NCI-H2196 (cell line): ENCODE results near the gene DNM3.
"Not testable (repeated sequence)": the region's sequence is repeated elsewhere in the genome, so short reads cannot be mapped to it uniquely, and the experiment has no call there.

Experiments used
- DNase-seq: peaks from one replicate; lab custom pipeline; 2025; ENCODE audit not compliant: unreplicated experiment; lab: John Stamatoyannopoulos, UW

Gene DNM3

DNA sequence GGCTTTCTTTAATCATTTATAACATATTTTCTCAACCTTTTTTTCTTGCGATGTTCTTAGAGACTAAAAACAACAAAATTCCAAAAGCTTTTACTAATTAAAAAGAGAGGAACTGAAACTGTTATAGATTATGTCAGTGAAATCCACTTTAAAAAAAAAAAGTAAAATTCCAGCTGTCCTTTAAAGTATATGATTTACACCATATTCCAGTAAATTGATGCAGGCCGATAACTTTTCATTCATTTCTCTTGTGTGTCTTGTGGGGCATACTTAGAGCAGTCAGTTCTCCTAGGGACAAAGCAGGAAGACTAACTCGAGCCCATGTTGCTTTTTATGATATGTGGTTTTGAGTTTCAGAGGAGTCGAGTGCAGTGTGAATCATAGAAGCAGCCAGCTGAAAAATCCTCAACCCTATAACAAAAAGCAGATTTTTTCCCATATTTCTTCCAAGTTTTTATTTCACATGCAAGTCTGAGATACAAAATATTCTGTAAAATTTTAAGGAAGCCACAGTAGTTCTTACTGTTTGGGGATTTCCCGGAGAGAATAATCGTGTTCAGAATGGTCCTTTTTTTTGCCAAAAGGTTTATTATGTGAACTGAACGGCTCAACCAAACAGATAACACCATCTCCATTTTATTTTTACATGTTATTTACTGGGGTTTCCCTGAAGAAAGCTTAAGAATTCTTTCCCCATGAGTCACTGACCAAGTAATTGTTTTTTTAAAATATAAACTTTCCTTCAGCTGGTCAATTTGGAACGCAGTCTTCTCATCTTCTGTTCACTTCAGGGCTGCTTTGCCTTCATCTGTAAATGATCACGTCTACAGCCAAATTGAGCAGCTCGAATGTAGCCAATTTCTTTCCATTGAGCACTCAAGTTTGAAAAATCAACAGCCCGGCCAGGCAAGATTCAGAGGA, 502.2 kb downstream of the DNM3 start:
- DNase-seq, result no peak

DNA sequence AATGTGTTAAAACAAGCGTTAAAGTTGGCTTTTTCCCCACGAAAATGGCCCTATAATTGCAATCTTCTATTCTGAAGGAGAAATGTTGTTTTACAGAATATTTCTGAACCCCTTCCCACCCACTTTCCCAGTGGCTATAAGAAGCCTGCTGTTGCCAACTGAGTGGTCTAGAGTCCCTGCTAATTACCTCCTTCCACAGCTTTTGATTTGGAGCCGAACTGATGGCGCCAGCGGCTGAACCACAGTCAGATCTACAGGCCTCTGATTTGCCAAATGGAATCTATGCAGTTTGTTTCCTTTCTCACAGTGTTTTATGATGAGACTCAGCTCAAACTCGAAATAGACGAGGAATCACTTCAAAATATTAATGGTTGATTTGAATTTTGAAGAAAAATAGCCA, 503.1 kb downstream of the DNM3 start:
- no peak for DNase-seq

DNA sequence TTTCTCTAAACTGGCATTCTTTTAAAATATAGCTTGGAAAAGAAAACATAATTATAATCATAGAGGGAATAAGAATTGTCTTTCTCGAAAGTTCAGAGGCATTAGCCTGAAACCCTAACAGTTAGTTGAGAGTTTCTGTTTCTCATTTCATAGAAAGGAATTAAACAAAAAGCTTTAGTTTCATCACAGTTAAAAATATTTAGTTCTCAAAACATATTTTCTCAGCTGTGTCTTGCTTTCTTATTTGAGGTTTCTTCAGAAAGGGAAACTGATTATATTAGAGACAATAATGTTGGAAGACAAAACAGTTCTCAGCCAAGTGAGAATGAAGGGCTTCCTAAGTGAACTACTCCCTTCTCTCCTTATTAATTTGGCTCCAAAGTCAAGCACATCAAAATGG, 503.8 kb downstream of the DNM3 start:
- no peak for DNase-seq

DNA sequence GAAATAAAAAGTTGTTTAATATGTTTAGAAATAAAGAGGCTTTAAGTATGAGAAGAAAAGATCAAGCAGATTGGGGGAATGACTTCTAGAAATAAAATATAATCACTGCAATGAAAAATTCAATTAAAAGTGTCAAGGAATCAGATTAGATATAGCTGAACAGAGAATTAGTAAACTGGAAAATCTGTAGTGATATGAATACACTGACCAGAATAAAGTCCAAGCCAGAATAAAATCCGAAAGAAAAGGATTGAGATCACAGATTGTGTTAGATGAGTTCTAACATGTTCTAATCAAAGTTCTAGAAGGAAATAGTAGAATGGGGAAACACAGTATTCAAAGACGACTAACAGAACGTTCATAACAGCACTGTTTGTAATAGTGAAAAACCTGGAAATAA, 506.1 kb downstream of the DNM3 start:
- no peak for DNase-seq

DNA sequence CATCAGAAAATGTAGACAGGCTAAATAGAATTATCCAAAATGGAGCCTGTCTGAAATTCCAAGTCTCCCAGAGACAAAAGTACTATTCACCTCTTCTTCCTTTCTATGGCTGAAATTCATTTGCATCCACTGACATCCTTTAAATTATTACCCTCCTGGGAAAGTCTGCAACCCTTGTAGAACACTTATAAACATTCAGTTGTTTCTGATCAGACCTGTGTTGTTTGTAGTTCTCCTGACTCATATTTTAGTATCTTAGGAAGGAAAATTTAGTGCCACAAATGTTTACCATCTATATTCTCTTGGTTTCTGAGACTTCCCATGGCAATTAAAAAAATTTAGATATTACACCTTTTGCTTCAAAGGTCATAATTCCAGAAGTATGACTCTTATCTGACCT, 509.6 kb downstream of the DNM3 start:
- DNase-seq, result no peak

DNA sequence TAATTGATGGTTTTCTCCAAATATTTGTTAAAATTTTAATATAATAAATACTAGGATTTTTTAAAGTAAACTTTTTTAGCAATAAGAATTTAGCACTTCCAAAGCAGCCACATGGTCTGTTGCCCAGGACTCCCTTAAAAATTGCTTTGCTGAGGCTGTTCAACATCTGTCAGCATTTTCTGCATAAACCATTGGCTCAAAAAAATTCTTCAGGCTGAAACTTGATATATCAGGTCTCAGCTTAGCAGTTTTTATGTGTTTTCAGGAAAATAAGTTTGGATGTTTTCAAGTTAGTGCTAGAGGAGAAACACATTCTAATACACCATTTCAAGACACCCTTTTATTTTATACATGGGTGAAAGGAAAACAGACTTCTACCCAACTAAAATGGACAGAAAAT, 510.0 kb downstream of the DNM3 start:
- DNase-seq, result no peak

DNA sequence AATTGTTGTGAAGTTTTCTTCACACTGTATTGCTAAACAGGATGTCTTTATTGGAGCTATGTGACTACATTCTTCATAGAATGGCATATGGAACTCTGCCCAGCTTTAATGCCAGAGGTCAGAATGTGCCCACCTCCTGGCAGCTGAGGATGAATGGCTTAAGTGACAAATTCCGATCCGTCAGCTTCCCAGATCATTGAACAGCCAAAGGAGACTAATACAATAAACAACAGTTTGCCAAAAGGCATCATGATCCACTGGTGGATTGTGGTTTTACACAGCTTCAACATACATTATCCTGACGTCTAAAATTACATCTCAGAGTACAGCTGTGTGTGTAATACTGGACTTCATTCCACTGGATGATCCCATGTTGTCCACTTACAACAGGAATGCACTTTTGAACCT, 510.5 kb downstream of the DNM3 start:
- no peak for DNase-seq

DNA sequence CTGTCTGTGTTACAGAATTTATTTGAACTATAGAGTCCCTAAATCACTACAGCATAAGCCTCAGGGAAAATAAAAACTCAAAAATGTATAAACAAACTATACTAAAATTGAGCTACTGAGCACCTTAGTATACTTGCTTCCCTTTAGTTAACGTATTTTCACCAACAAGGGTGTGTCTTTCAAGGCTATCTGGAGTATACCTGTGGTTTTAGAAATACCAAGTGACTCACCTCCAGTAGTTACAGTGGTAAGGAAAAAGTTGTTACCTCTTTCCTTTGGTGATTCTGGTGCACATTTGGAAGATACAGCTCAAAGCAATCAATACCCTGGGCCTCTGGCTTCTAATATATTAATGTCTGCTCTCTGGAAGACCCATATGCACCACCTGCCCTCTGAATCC, 511.1 kb downstream of the DNM3 start:
- DNase-seq, result no peak

DNA sequence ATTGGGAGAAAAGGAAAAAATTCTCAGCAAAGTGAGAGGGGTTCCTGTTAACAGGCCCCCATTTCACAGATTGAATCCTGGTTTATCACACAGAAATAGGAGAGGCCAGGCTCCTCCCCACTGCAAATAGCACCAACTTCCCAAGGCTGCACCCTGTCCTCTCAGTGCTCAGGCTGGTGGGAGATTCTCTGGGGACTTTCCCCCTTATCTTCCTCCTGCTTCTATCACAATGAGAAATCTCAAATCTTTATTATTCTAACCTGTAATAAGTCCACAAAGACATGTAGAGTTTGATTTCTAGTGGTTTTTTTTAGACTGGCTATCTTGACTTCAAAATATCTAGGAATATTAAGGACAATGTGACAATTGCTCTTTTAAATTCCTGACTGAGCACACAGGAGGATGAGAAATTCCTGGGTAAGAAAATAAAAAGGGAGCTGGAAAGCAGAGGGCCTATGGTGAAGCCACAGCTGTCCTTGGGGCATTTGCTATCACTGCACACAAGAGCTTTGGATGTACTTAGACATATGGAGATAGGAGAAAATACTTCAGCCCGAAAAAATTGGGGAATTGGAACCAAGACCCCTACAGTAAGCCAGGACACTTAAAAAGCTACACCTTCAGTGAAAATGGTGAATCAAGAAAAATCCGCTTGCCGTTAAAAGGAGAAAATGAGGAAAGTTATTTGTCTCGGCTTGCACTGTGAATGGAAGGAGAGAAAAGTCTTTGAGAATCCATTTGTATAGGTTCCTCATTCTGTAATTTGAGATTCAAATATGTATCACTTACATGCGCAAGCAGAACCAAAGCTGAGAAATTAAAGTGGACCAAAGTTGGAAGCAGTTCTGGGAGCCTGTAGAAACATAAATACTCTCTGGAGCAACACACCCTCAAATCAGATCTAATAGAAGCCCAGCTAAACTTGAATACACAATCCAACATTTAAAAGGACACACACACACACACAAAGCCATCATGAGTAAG, 513.3 kb downstream of the DNM3 start:
- DNase-seq, result no peak

DNA sequence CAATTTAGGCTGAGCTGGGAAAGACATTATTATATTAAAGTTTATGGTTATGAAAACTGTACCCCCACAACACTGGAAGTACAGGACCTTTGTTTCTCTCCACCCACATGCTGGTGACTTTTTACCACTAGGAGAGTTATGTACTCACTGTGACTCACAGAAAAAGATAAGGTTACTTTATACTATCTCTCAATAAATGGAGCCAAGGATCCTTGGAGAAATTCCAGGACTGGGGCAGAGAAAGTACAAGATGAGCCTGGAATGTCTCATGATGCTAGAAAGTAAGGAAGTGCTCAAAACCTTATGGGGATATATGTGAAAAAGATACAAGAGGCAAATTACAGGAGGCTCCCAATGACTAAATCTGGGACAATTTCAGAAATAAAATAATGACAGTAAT, 515.3 kb downstream of the DNM3 start:
- no peak for DNase-seq

DNA sequence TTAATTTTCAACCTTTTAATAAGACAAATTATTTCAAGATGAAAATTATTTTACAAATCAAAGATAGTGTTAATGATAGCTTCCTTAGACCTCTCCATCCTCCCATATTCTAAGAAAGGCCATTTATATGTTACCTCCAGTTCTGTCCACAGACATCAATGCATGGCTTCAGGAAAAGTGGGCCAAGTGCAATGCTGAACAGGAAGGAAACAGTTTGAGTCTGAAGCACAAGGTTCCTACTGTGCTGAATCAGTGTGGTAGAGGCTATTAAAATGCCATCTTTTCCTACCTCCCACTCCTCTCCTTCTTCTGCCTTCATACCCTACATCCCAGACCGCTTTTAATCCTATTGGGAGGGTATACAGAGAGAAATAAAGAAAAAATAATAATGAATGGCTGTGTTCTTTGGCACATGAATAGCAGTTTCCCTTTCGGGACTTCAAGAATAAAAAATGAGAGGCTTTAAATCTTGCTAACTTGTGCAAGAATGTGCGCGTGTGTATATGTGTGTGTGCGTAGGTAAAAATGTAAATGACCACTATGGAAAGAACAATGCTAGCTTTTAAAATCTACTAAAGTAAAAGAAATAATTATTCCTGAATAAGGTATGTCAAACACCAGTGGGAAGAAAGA, 516.6 kb downstream of the DNM3 start:
- no peak for DNase-seq

DNA sequence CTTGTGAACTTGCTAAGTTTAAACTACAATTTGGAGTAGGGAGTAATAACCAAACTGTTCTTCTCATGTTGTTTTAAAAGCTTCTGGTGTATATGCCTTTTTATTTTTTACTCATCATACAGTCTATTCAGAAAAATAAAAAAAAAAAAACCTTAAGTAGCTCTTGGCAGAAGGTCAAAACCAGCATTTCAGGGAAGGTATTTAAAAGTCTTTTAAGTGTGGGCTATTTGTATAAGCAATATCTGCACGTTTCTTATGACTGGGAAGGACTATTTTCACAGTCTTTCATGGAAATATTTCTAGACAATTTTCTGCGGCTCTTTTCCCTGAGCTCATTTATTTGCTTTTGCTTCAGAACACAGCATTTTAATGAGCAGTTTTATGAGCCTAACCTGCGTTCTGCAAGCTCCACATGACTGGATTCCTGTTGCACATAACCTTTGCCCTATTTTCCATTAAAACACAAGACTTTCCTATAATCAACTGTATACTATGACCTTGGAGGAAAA, 518.2 kb downstream of the DNM3 start:
- peak; percentile 62 for DNase-seq

DNA sequence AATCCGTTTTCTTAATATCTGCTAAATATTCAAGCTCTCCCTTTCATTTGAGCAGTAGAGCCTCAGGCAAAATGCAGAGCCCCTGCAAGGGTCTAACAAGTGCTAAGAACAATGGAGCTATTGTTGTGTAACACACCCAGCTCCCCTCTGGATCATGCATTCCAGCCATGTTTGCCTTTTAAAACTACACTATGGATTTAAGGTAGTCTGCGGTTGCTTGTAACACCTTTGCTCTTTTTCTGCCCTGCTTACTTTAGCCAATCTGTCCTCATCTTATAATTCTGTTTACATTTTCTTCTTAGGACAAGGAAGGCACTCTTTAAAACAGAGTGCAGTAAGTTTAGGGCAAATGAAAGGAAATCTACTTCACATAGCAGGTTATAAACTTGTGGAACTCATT, 519.2 kb downstream of the DNM3 start:
- no peak for DNase-seq

DNA sequence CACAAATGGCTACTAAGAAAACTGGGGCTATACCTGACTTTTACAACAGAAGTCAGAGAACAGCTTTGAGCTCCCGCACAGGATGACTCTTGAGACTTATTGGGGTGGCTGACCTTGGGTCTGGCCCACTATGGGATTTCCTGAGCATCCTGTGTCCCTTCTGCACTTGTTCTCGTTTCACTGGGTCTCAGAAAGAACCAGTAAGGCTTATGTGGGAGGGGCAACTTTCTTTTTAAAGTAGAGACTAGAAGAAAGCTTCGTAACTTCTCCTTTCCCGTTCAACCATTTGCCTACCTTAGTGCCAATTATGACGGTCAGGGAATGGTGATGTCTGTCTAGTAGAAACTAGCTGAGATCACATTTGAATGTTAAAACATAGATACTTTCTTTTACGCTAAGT, 519.7 kb downstream of the DNM3 start:
- no peak for DNase-seq

DNA sequence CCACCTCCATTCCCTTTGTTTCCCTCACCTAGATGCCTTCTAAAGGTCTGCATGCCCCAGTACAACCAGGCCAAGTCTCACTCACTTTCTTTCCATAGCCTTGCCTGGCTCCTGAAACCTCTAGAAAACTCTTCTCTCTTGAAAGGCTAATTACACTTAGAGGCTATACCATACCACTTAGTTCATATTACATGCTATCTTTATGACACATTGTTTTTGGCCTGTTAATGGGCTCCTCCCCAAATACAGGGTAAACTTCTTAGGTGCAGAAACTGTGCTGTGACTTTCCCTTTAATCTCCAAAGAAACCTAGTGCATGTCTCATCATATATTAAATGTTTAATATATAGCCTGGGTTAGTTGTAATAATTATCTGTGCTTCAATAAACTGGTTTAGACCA, 522.6 kb downstream of the DNM3 start:
- DNase-seq, result no peak

DNA sequence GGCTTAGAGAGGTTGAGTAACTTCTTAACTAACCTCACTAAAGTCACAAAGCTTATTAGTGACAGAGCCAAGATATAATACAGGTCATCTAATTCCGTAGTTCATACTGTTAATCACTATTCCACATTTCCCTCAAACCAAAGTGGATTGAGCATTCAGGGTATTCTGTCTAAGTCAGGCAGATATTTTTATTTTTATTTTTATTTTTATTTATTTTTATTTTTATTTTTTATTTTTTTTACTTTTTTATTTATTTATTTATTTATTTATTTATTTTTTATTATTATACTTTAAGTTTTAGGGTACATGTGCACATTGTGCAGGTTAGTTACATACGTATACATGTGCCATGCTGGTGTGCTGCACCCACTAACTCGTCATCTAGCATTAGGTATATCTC, 530.3 kb downstream of the DNM3 start:
- DNase-seq, result not testable (repeated sequence)

DNA sequence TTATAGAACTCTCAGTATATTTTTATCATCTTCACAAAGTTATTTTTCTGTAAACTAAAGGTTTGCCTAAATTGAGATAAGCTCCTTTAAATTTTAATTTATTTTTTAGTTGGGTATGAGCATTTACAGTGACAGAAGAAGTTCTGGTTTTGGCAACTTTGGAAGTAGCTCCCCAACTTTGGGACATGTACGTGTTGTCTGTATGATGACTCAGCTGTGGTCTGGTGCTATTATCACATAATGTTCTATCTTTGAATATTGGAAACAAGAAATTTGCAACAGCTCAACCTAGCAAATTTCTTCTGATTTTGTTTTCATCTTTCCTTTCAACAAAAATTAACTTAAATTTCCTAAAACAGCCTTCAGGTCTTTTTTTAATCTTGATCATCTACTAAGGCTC, 532.6 kb downstream of the DNM3 start:
- DNase-seq, result no peak

DNA sequence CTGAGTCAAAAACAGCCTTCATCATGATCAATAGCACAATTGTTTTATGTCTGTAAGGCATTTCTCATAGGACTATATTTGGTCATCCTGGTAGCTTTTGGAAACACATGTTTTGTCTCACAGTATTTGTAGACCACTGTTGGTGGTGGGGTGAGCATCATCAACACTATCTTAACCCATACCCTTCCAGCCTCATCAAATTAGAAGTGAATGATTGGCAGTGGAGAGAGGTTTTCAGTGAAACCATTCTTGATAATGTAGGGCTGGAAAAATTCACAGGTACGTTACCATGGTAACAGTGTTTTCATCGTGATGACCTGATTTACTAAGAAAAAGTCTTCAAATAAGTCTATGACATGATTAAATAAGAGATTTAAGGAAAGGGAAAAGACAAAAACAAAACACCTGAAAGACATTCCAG, 533.9 kb downstream of the DNM3 start:
- DNase-seq, result no peak

DNA sequence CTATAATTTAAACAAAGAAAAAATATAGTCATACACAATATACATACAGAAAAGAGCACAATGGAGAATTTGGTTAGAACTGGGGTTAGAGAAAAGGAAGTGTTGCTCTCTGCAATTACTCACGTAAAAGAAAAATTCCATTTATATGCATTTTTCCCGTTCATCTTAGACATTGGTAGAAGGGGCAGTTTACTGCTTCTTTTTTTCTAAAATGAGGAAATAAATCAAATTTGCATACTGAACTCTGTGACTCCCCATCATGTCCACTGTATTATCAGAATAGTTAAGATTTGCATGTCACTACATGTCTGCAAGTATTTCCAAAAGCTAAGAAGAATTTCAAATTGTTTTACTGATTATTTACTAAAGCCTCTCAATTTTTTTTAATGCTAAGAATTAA, 535.1 kb downstream of the DNM3 start:
- DNase-seq, result no peak

DNA sequence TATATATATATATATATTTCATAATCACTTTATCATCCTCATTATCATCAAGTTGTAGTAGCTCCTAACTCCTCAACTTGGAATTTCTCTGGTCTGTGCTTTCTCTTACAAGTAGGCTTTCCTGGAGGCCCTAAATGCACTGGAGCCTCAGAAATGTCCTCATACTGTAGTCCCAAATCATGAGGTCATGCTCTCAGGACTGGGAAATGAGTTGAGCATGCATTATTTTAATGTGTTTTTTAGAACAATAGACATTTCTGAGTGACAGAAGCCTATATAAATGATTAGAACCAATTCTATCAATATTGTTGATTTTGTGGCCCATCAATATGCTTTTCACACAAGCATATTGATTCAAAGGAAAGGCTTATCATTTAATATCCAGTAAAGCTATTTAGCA, 536.3 kb downstream of the DNM3 start:
- DNase-seq, result no peak

DNA sequence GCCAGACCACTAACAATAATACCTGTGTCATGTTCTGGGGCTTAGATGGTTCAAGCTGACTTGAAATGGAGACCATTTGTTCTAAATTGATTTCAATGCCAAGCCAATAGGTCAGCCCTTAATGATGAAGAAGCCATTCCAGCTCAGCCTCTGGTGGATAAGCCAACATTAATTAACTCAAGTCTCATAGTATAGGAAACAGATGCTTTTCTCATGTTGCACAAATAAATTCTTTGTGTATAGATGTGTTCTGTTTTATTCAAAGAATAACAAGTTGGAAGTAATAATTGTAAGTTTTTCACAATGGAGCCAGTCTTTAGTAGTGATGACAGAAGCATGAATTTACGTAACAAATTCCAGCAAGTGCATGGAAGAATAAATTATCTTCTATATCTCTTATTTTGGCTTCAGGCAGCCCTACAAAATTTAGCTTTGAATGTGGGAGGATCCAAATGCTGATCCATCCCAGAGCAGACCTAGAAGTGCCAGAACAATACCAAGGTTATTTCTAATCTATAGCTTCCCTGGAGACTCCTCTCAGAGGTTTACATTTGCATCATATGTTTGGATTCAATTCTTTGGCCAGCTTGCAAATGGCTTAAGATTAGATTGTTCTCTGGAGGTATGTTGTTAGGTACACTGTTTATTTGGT, 536.9 kb downstream of the DNM3 start:
- DNase-seq, result no peak
